K562 (cell line): ENCODE data around the gene BST1. TPM values are rescaled to one million over a fixed set of nuclear protein-coding genes. Genes with fewer than 3 reads are reported as not detected.

Experiments used
- ARNT ChIP-seq, 2 experiments: fragments of 450-650 bp; IDR thresholded peaks; 2 replicates each; pipeline ENCODE4 v1.6.1; 2016; ENCODE audit warnings: mild to moderate bottlenecking in 1 of 2
- HBP1 ChIP-seq: fragments of 450-650 bp; formaldehyde crosslinking; IDR thresholded peaks from 2 replicates; pipeline ENCODE4 v1.4.0; 2022; ENCODE audit warnings: missing genetic modification characterization
- HNRNPK ChIP-seq: fragments of 200-400 bp; formaldehyde crosslinking; IDR thresholded peaks from one replicate; pipeline ENCODE4 v1.6.1; 2018; ENCODE audit warnings: mild to moderate bottlenecking, low read depth, low read length; ENCODE audit not compliant: poor library complexity, severe bottlenecking
- HNRNPUL1 ChIP-seq: fragments of 200-400 bp; formaldehyde crosslinking; IDR thresholded peaks from 2 replicates; pipeline ENCODE4 v1.6.1; 2017; ENCODE audit warnings: low read length
- MGA ChIP-seq: fragments of 450-650 bp; IDR thresholded peaks from 2 replicates; pipeline ENCODE4 v1.6.1; 2016; ENCODE audit warnings: mild to moderate bottlenecking, moderate library complexity
- PTRF ChIP-seq: fragments of 450-650 bp; IDR thresholded peaks from 2 replicates; pipeline ENCODE4 v1.6.1; 2016; ENCODE audit warnings: mild to moderate bottlenecking, missing genetic modification characterization, missing compliant biosample characterization
- RBM17 ChIP-seq: fragments of 200-400 bp; formaldehyde crosslinking; IDR thresholded peaks from 2 replicates; pipeline ENCODE4 v1.6.1; 2017; ENCODE audit warnings: low read depth, mild to moderate bottlenecking, low read length, borderline replicate concordance
- ZNF324 ChIP-seq: fragments of 250-450 bp; sonication (Bioruptor Pico); IDR thresholded peaks from 2 replicates; pipeline ENCODE4 v1.4.0; 2020; ENCODE audit warnings: mild to moderate bottlenecking
- polyA plus RNA-seq, 8 experiments: library from polyadenylated mRNA; depleted of rRNA in 4 of 8; stranded (reverse) in 5 of 8; unstranded in 3 of 8; fragments of >200 nt; fragmentation: Nextera tagmentation in 2 of 8; fragmentation: Illumina TruSeq in 1 of 8; extraction: Ambion mirVana in 2 of 8; extraction: Trizol in 1 of 8; gene quantifications; 2 replicates each; pipeline versions ENCODE4 v1.2.1 to v1.2.3, GENCODE V29; 2011 to 2014; ENCODE audit warnings: inconsistent platforms in 1 of 8, missing spikeins in 1 of 8
- total RNA-seq, 7 experiments: library from RNA; depleted of rRNA in 6 of 7; stranded (reverse); fragments of >200 nt in 6 of 7; fragmentation: Illumina TruSeq in 2 of 7; extraction: Trizol in 2 of 7; gene quantifications; 2 replicates each; pipeline versions ENCODE4 v1.2.1 to v1.2.3, GENCODE V29; 2011 to 2021; ENCODE audit warnings: low replicate concordance in 1 of 7

BST1 gene
- total and polyA plus RNA-seq, 9 of the 15 experiments (the other 6 are each of a cell fraction or from before 2014, with no cell fraction given) = 0.04 to 0.38 (median 0.07) TPM; not detected in 6

- TF ChIP-seq HBP1 (CRISPR knock-in tag) (no peak), ARNT (IDR thresholded peaks at IDR 0.05) (no peak), MGA (no peak), RBM17 (no peak), HNRNPK (no peak), HNRNPUL1 (no peak), PTRF (tag) (no peak), ZNF324 (CRISPR knock-in tag) (no peak)
Observed at GRCh38 chr4:15653864-15654592, 48.8 kb upstream of the BST1 start (continued).
